SK-N-SH treated with all-trans-retinoic acid at 6 μM for 48 hours (cell line): ENCODE results near the gene CATSPERB.

Experiments used
- ATAC-seq: fragments of 200-7000 bp; cut with Tn5 transposase; 3 replicates; pipeline ENCODE4 v1.9.1; 2020; ENCODE audit warnings: mild to moderate bottlenecking, moderate library complexity
- ARNTL ChIP-seq: fragments of 450-650 bp; formaldehyde crosslinking; IDR thresholded peaks from 2 replicates; pipeline ENCODE4 v1.5.0; 2020; ENCODE audit warnings: low read depth, mild to moderate bottlenecking, moderate library complexity, borderline replicate concordance
- BACH2 ChIP-seq: fragments of 250-450 bp; sonication (Bioruptor Pico); IDR thresholded peaks from 2 replicates; pipeline ENCODE4 v1.9.0; 2021; ENCODE audit warnings: mild to moderate bottlenecking, borderline replicate concordance
- CREB5 ChIP-seq: fragments of 250-450 bp; sonication (Bioruptor Pico); IDR thresholded peaks from 2 replicates; pipeline ENCODE4 v1.5.1; 2020; ENCODE audit warnings: low read depth, mild to moderate bottlenecking, moderate library complexity
- CSDC2 ChIP-seq: fragments of 250-450 bp; sonication (Bioruptor Pico); IDR thresholded peaks from 2 replicates; pipeline ENCODE4 v1.5.0; 2020; ENCODE audit warnings: mild to moderate bottlenecking, moderate library complexity
- CSRNP3 ChIP-seq: fragments of 250-450 bp; sonication (Bioruptor Pico); IDR thresholded peaks from 2 replicates; pipeline ENCODE4 v1.5.1; 2021; ENCODE audit warnings: mild to moderate bottlenecking, moderate library complexity
- GLIS3 ChIP-seq: fragments of 250-450 bp; sonication (Bioruptor Pico); IDR thresholded peaks from 2 replicates; pipeline ENCODE4 v1.5.0; 2020; ENCODE audit warnings: mild to moderate bottlenecking, moderate library complexity
- ISL1 ChIP-seq: fragments of 250-450 bp; sonication (Bioruptor Pico); IDR thresholded peaks from 2 replicates; pipeline ENCODE4 v2.1.2; 2022; ENCODE audit warnings: mild to moderate bottlenecking, moderate library complexity
- PATZ1 ChIP-seq: fragments of 250-450 bp; sonication (Bioruptor Pico); IDR thresholded peaks from 2 replicates; pipeline ENCODE4 v1.8.0; 2020; ENCODE audit warnings: mild to moderate bottlenecking, moderate library complexity, borderline replicate concordance
- POU6F1 ChIP-seq: fragments of 250-450 bp; sonication (Bioruptor Pico); IDR thresholded peaks from 2 replicates; pipeline ENCODE4 v1.8.0; 2021; ENCODE audit warnings: low read depth, mild to moderate bottlenecking, moderate library complexity, borderline replicate concordance
- PPARA ChIP-seq: fragments of 250-450 bp; sonication (Bioruptor Pico); IDR thresholded peaks from 2 replicates; pipeline ENCODE4 v1.5.0; 2020; ENCODE audit warnings: mild to moderate bottlenecking, borderline replicate concordance
- RARB ChIP-seq: fragments of 250-450 bp; sonication (Bioruptor Pico); IDR thresholded peaks from 2 replicates; pipeline ENCODE4 v1.8.0; 2021; ENCODE audit warnings: mild to moderate bottlenecking, moderate library complexity
- SNAI2 ChIP-seq: fragments of 250-450 bp; sonication (Bioruptor Pico); IDR thresholded peaks from 2 replicates; pipeline ENCODE4 v1.5.0; 2020; ENCODE audit warnings: mild to moderate bottlenecking, moderate library complexity
- TCF4 ChIP-seq: fragments of 250-450 bp; sonication (Bioruptor Pico); IDR thresholded peaks from 2 replicates; pipeline ENCODE4 v1.8.0; 2021; ENCODE audit warnings: mild to moderate bottlenecking, moderate library complexity, borderline replicate concordance
- TOX ChIP-seq: fragments of 250-450 bp; sonication (Bioruptor Pico); IDR thresholded peaks from 2 replicates; pipeline ENCODE4 v1.8.0; 2021; ENCODE audit warnings: mild to moderate bottlenecking, moderate library complexity, borderline replicate concordance
- TSHZ2 ChIP-seq: fragments of 250-450 bp; sonication (Bioruptor Pico); IDR thresholded peaks from 2 replicates; pipeline ENCODE4 v1.5.0; 2020; ENCODE audit warnings: mild to moderate bottlenecking, moderate library complexity
- ZC3H10 ChIP-seq: fragments of 250-450 bp; sonication (Bioruptor Pico); IDR thresholded peaks from 2 replicates; pipeline ENCODE4 v1.5.1; 2021; ENCODE audit warnings: mild to moderate bottlenecking, moderate library complexity
- ZFP30 ChIP-seq: fragments of 450-650 bp; formaldehyde crosslinking; IDR thresholded peaks from 2 replicates; pipeline ENCODE4 v1.5.0; 2022; ENCODE audit warnings: mild to moderate bottlenecking, moderate library complexity
- ZNF565 ChIP-seq: fragments of 450-650 bp; formaldehyde crosslinking; conservative IDR thresholded peaks from 2 replicates; pipeline ENCODE4 v1.5.0; 2020; ENCODE audit warnings: low read depth, mild to moderate bottlenecking, moderate library complexity
- ZNF70 ChIP-seq: fragments of 450-650 bp; formaldehyde crosslinking; IDR thresholded peaks from 2 replicates; pipeline ENCODE4 v1.5.0; 2020; ENCODE audit warnings: mild to moderate bottlenecking, moderate library complexity
- ZNF8 ChIP-seq: fragments of 450-650 bp; formaldehyde crosslinking; IDR thresholded peaks from 2 replicates; pipeline ENCODE4 v1.5.0; 2020; ENCODE audit warnings: mild to moderate bottlenecking, moderate library complexity

Gene CATSPERB

GRCh38 chr14:91586410-91586809, 145.5 kb downstream of the CATSPERB start:
- no peak for TF ChIP-seq ZNF8 (CRISPR knock-in tag)
- TF ChIP-seq ARNTL (CRISPR knock-in tag): no peak
- TF ChIP-seq CSRNP3 (CRISPR knock-in tag): no peak
- TF ChIP-seq TCF4: no peak
- TF ChIP-seq ZNF565 (CRISPR knock-in tag): no peak
- TF ChIP-seq ZC3H10 (CRISPR knock-in tag): no peak
- TF ChIP-seq TOX (CRISPR knock-in tag): no peak
- TF ChIP-seq PATZ1 (CRISPR knock-in tag): no peak
- TF ChIP-seq ZFP30 (CRISPR knock-in tag): no peak
- no peak for TF ChIP-seq ZNF70 (CRISPR knock-in tag)
- no peak for TF ChIP-seq CSDC2
- no peak for TF ChIP-seq TSHZ2 (CRISPR knock-in tag)
- ATAC-seq: no peak

GRCh38 chr14:91585856-91586255, 146.0 kb downstream of the CATSPERB start:
- ATAC-seq: no peak
- TF ChIP-seq PATZ1 (CRISPR knock-in tag): no peak
- TF ChIP-seq ZC3H10 (CRISPR knock-in tag): no peak
- no peak for TF ChIP-seq ARNTL (CRISPR knock-in tag)
- TF ChIP-seq RARB: no peak
- TF ChIP-seq CREB5 (CRISPR knock-in tag): no peak
- no peak for TF ChIP-seq ISL1
- no peak for TF ChIP-seq CSRNP3 (CRISPR knock-in tag)
- TF ChIP-seq PPARA: no peak
- TF ChIP-seq POU6F1 (CRISPR knock-in tag): no peak
- no peak for TF ChIP-seq GLIS3 (CRISPR knock-in tag)
- TF ChIP-seq ZNF70 (CRISPR knock-in tag): no peak
- TF ChIP-seq BACH2: no peak
- TF ChIP-seq ZNF8 (CRISPR knock-in tag): no peak
- no peak for TF ChIP-seq TCF4
- no peak for TF ChIP-seq SNAI2 (CRISPR knock-in tag)
